Measurements from ENCODE around the gene OBP2B. TPM values are rescaled to one million over a fixed set of nuclear protein-coding genes. Genes with fewer than 3 reads are reported as not detected.
"Not testable (repeated sequence)": the region's sequence is repeated elsewhere in the genome, so short reads cannot be mapped to it uniquely, and the experiment has no call there.

OBP2B gene
- total and polyA plus RNA-seq, 10 of the 15 experiments (the other 5 are each of a cell fraction or from before 2014, with no cell fraction given), result not detected

DNA sequence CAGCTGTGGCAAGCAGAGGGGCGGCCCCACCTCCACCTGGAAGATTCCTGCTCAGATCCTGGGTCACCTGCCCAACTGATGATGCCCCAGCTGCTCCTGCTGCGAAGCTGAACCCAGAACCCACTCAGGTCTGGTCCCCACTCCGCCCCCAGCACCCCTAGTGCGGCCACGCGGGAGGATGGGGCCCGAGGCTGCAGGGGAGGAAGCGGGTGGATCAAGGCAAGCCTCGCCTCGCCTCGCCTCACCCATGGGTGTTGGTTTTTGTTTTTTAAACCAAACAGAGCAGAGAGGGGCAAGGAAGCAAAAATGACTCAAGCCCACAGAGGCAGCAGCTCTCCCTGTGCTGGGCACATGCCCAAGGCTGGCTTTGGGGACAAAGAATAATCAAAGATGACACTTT is 42.7 kb upstream of the OBP2B start (continued):
- no peak for TF ChIP-seq ZNF622 (IDR thresholded peaks at IDR 0.05)

- H4K20me1 ChIP-seq (ENCODE audit: control insufficient read depth, insufficient read depth); H3K36me3 ChIP-seq (ENCODE audit: control insufficient read depth in 2 of 2, insufficient read depth in 2 of 2, low read length in 1 of 2); SMC1A ChIA-PET (ENCODE audit: uncharacterized antibody, unreplicated experiment); POLR2A ChIA-PET; H3K4me3 ChIP-seq; H3K27ac ChIP-seq (ENCODE audit: control insufficient read depth, insufficient read depth); intact Hi-C loops (cut with micrococcal nuclease; ENCODE audit: unreplicated experiment); H3K79me2 ChIP-seq (ENCODE audit: control insufficient read depth, insufficient read depth, low read length); H2AFZ ChIP-seq (ENCODE audit: control insufficient read depth, low read depth, low read length); H3K27me3 ChIP-seq (replicated peaks in 1 of 2; ENCODE audit: control insufficient read depth in 2 of 2, insufficient read depth in 2 of 2, low read length in 1 of 2); RAD21 ChIA-PET (ENCODE audit: unreplicated experiment); H3K4me1 ChIP-seq (ENCODE audit: control insufficient read depth, insufficient read depth, low read length); ATAC-seq; H3K9me3 ChIP-seq (replicated peaks; ENCODE audit: control insufficient read depth, insufficient read depth, low read length); FAIRE-seq; H3K9ac ChIP-seq (ENCODE audit: control insufficient read depth, insufficient read depth, low read length); in situ Hi-C loops (cut with MboI); BruUV-seq (replicated peaks); H3K4me2 ChIP-seq (ENCODE audit: control insufficient read depth, insufficient read depth); DNase-seq (ENCODE audit: low read depth, low spot score): not testable (repeated sequence)
- 60% methylated on average over 6 of the region's 6 CpGs for WGBS (ENCODE audit: insufficient coverage, insufficient replicate concordance, low lambda C conversion rate, missing lambda C conversion rate)
- CTCF ChIA-PET, result interaction anchor here (3.5 kb wide), 1 partner anchor 12 kb away, joined by 9 read pairs; no protein-coding TSS in a partner anchor
Measured at GRCh38 chr9:133251221-133251620, 42.2 kb upstream of the OBP2B start.

DNA sequence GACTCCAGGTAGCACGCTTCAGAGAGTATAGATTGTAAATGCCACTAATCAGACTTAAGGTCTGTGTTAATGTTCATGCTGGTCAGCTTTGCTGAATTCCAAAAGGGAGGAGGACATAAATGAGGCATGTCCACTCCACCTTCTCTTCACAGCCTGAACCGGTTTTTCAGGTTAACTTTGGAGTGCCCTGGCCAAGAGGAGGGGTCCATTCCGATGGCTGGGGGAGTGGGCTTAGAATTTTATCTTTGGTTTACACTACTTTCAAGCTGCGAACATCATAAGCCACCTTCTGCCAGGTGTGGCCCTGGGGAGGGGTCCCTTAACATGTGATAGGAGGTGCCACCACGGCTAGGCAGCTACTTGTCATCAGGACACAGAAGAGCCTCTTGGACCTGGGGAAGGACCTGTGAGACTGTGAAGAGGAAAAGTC is 41.7 kb upstream of the OBP2B start:
- intact Hi-C loops (cut with micrococcal nuclease; ENCODE audit: unreplicated experiment), result no loop called here
- Histone ChIP-seq H4K20me1 (ENCODE audit: control insufficient read depth, insufficient read depth) (no peaks in the 10 kb centered on the region), H3K4me2 (ENCODE audit: control insufficient read depth, insufficient read depth) (no peak overlapping the region), H3K27ac (ENCODE audit: control insufficient read depth, insufficient read depth) (no peak overlapping the region), H3K9ac (ENCODE audit: control insufficient read depth, insufficient read depth, low read length) (no peak overlapping the region), H2AFZ (ENCODE audit: control insufficient read depth, low read depth, low read length) (no peak overlapping the region), H3K4me1 (ENCODE audit: control insufficient read depth, insufficient read depth, low read length) (no peaks in the 10 kb centered on the region), H3K79me2 (ENCODE audit: control insufficient read depth, insufficient read depth, low read length) (no peaks in the 10 kb centered on the region), H3K9me3 (replicated peaks; ENCODE audit: control insufficient read depth, insufficient read depth, low read length) (no peaks in the 10 kb centered on the region), H3K4me3 (no peak overlapping the region), H3K27me3 (replicated peaks in 1 of 2; ENCODE audit: control insufficient read depth in 2 of 2, insufficient read depth in 2 of 2, low read length in 1 of 2) (peaks cover 0 to 2% of the 10 kb centered on the region in 2 experiments; a peak in 3 of 4 replicates), H3K36me3 (ENCODE audit: control insufficient read depth in 2 of 2, insufficient read depth in 2 of 2, low read length in 1 of 2) (no peaks in the 10 kb centered on the region)
- RAD21 ChIA-PET (ENCODE audit: unreplicated experiment), result no interaction called here
- no peak for DNase-seq (ENCODE audit: low read depth, low spot score)
- SMC1A ChIA-PET (ENCODE audit: uncharacterized antibody, unreplicated experiment), result no interaction called here
- no TSS peak for BruUV-seq (replicated peaks)
- in situ Hi-C loops (cut with MboI), result no loop called here
- POLR2A ChIA-PET, result no interaction called here
- 12% methylated on average over 5 of the region's 5 CpGs for WGBS (ENCODE audit: insufficient coverage, insufficient replicate concordance, low lambda C conversion rate, missing lambda C conversion rate)
- CTCF ChIA-PET, result interaction anchor here (3.5 kb wide), 1 partner anchor 11 kb away, joined by 9 read pairs; no protein-coding TSS in a partner anchor
- FAIRE-seq, result no peak
- ATAC-seq, result no peak
- TF ChIP-seq TBL1XR1 (IDR thresholded peaks at IDR 0.05; ENCODE audit: low read depth, low read length) (no peak), BHLHE40 (IDR thresholded peaks at IDR 0.05; ENCODE audit: borderline replicate concordance in 1 of 2, low read depth in 2 of 2, low read length in 1 of 2) (no peak), NFXL1 (IDR thresholded peaks at IDR 0.05; ENCODE audit: borderline replicate concordance) (no peak), SUZ12 (IDR thresholded peaks at IDR 0.05; ENCODE audit: unreplicated experiment) (no peak), MEF2A (IDR thresholded peaks at IDR 0.05; ENCODE audit: insufficient read depth, low read depth, low read length) (no peak)
- TF ChIP-seq, protein P1, sequence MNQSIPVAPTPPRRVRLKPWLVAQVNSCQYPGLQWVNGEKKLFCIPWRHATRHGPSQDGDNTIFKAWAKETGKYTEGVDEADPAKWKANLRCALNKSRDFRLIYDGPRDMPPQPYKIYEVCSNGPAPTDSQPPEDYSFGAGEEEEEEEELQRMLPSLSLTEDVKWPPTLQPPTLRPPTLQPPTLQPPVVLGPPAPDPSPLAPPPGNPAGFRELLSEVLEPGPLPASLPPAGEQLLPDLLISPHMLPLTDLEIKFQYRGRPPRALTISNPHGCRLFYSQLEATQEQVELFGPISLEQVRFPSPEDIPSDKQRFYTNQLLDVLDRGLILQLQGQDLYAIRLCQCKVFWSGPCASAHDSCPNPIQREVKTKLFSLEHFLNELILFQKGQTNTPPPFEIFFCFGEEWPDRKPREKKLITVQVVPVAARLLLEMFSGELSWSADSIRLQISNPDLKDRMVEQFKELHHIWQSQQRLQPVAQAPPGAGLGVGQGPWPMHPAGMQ (IDR thresholded peaks at IDR 0.05; ENCODE audit: borderline replicate concordance), result no peak
- TF ChIP-seq, protein P2, sequence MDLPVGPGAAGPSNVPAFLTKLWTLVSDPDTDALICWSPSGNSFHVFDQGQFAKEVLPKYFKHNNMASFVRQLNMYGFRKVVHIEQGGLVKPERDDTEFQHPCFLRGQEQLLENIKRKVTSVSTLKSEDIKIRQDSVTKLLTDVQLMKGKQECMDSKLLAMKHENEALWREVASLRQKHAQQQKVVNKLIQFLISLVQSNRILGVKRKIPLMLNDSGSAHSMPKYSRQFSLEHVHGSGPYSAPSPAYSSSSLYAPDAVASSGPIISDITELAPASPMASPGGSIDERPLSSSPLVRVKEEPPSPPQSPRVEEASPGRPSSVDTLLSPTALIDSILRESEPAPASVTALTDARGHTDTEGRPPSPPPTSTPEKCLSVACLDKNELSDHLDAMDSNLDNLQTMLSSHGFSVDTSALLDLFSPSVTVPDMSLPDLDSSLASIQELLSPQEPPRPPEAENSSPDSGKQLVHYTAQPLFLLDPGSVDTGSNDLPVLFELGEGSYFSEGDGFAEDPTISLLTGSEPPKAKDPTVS (IDR thresholded peaks at IDR 0.05; ENCODE audit: low read depth, low read length), result no peak

Measured in GM12878 (cell line).